Transverse colon (tissue), 4 donors: ENCODE results near the gene LIMK2.

Source experiments
- POLR2AphosphoS5 ChIP-seq, 3 donors: sonication (generic); formaldehyde crosslinking; IDR thresholded peaks; one replicate each; pipeline ENCODE4 v1.6.1; 2016; ENCODE audit warnings: antibody characterized with exemption in 3 of 3
- TF ChIP-seq, protein P1 (sequence below), 5 experiments: fragments of 200-600 bp in 3 of 5; fragments of 450-650 bp in 2 of 5; sonication (generic) in 3 of 5; IDR thresholded peaks; 1 replicate in 2 of 5; 2 replicates in 3 of 5; pipeline ENCODE4 v1.5.1; 2016 to 2017; ENCODE audit warnings: antibody characterized with exemption in 5 of 5, inconsistent platforms in 3 of 5, mild to moderate bottlenecking in 2 of 5, moderate library complexity in 1 of 5

DNA sequence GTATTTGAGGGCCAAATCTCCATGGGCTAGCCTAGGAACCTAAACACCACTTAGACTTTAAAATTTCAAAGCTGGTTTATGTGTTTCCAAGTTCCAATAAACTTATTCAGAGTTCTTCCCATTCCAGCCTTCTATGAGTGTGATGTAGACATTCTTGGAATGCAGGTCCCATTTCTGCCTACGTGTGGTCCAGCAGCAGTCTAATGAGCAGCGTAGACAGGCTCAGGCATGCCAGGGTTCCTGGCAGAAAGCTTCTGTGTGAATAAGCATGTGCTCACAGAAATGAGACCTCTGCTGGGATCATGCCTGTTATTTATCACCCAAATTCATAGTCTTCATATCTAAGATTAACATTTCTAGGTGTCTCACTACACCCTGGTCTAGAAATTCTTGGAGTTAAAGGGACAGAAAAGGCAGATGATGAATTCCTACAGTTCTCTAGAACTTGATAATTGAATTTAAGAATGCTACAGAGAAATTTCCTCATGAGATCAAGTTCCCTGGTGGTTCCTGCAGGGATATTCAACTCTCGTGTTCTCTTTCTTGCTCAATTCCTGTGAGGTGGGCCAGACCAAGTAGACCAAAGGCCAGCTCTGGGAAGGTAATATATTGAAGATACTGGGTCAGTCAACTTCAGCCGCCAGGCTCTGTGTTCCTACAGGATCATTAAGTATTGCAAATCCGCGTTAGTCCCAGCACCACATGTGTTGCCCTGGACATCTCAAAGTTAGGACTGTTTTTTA is 34.5 kb upstream of the LIMK2 start:
- TF ChIP-seq, protein P1, sequence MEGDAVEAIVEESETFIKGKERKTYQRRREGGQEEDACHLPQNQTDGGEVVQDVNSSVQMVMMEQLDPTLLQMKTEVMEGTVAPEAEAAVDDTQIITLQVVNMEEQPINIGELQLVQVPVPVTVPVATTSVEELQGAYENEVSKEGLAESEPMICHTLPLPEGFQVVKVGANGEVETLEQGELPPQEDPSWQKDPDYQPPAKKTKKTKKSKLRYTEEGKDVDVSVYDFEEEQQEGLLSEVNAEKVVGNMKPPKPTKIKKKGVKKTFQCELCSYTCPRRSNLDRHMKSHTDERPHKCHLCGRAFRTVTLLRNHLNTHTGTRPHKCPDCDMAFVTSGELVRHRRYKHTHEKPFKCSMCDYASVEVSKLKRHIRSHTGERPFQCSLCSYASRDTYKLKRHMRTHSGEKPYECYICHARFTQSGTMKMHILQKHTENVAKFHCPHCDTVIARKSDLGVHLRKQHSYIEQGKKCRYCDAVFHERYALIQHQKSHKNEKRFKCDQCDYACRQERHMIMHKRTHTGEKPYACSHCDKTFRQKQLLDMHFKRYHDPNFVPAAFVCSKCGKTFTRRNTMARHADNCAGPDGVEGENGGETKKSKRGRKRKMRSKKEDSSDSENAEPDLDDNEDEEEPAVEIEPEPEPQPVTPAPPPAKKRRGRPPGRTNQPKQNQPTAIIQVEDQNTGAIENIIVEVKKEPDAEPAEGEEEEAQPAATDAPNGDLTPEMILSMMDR (IDR thresholded peaks at IDR 0.05): no peak
- no peak for TF ChIP-seq POLR2AphosphoS5 (IDR thresholded peaks at IDR 0.05)
